ENCODE data around the gene TMX3.
A peak's percentile ranks its signal among the peaks of the same experiment; 100 is the strongest.

TMX3 gene, protein sequence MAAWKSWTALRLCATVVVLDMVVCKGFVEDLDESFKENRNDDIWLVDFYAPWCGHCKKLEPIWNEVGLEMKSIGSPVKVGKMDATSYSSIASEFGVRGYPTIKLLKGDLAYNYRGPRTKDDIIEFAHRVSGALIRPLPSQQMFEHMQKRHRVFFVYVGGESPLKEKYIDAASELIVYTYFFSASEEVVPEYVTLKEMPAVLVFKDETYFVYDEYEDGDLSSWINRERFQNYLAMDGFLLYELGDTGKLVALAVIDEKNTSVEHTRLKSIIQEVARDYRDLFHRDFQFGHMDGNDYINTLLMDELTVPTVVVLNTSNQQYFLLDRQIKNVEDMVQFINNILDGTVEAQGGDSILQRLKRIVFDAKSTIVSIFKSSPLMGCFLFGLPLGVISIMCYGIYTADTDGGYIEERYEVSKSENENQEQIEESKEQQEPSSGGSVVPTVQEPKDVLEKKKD

DNA sequence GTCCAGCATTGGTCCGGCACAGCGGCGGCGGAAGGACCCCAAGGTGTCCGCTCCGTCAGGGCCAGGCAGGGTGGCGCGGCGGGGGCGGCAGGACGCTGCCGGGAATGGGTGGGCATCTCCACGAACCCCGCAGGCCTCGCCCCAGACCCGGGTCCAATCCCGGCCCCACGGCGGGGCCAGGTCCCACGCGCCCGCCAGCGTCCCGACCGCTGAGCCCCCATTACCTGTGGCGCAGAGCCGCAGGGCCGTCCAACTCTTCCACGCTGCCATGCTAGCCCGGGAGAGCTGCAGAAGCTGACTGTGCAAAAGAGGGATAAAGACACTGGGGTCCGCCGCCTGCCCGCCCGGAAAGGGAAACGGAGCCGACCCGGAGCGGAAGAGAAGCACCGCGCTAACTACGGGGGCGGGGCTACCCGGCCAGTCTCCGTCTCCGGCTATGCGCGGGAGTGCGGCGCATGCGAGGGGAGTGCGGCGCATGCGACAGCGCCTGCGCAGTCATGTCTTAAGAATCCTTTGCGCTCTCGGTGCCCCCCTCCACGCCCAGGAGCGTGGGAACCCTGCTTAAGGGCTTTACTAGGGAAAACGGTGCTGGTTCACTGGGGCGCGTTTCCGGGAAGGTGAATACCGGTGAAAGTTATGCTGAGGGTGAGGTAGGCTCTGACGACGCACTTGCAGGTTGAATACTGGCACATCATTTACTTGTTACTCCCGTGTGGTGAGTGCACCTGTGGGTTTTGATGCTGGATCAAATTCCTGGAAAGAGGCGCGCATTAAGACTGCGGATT is at the start of gene TMX3:
TMX3 (minus strand) TSS at position 397 of the 785 bp plus-strand sequence; CDS start at position 270, 127 bp downstream.
- peak; percentile 86 for DNase-seq (ENCODE audit: low read depth)

DNA sequence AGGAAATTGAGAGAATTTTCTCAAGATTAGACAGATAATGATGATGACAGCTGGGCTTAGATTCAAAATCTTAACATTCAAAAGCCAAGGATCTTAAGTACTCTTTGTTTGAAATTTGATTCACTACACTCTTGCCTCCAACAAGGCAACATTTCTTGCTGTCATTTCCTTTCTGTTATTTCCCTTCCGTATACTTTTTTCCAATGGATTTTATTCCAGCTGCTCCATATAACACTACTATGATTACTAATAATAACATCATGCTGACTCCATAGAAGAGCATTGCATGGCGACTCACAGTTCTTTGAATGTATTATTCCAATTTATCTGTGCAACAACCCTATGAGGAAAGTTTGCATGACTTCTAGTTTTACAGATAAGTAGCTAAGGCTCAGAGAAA is 49.1 kb upstream of the TMX3 start:
- DNase-seq (ENCODE audit: low read depth): peak; percentile 53

DNA sequence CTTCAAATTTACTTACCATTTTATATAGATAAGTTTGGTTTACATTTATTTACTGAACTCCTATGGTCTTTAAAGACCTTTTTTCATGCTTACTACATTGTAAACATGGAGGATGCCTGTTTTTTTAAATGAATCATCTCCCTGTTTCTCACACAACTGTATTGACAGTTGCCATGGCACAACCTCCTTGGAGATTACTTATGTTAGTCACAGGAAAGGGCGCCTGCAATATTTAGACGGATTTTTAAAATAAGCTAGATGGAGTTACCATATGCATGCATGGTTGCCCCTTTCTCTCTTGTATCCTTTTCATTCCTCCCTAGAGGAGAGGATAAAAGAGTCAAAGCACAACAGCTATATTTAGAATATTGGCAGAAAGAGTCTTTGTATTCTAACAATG is 48.2 kb upstream of the TMX3 start:
- DNase-seq (ENCODE audit: low read depth): peak; percentile 82

DNA sequence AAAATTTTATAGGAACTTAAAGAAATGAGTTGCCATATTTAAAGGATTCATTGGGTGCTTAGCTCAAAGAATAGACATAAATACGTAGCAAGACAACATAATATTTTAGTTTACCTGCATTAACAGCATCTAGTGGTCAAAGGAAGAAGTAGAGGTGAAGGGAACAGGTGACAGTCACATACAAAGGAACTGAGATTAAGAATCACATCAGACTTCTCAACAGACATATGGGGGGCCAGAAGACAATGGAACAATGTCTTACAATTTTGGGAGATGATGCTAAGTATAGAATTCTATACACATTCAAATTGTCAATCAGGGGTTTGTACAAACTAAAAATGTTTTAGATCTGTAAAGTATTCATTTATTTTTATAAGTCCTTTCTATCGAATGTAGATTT is 44.4 kb upstream of the TMX3 start:
- DNase-seq (ENCODE audit: low read depth): no peak

DNA sequence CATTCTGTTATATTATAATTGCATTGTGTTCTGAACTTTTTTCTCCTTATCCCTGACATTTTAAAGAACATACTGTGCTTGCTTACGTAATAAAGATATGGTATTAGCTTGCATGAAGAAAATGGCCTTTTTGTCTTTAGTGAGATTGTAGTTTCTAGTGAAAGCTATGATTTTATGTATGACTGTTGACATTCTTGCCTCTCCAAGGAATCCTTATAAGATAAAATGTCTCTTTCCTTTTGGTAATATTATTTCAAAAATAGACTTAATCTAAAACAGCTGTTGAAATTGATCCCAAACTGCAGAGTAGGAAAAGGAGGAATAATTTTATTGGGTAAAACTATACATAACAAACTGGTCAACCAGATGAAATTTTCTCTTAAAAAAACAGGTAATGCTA is 42.2 kb upstream of the TMX3 start:
- DNase-seq (ENCODE audit: low read depth): no peak

DNA sequence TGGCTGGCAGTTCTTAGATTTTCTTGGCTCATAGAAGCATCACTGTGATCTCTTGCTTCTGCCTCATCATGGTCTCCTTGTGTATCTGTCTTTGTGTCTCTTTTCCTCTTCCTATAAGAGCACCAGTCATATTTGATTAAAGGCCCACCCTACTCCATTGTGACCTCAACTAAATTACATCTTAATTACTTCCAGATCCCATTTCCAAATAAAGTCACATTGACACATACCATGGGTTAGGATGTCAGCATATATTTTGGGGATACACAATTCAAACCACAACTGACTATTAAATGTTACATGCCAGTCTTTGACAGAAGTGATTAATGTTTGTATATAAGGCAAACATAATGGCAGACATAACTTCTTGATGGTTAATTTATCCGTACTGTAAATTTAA is 27.3 kb upstream of the TMX3 start:
- DNase-seq (ENCODE audit: low read depth): no peak

DNA sequence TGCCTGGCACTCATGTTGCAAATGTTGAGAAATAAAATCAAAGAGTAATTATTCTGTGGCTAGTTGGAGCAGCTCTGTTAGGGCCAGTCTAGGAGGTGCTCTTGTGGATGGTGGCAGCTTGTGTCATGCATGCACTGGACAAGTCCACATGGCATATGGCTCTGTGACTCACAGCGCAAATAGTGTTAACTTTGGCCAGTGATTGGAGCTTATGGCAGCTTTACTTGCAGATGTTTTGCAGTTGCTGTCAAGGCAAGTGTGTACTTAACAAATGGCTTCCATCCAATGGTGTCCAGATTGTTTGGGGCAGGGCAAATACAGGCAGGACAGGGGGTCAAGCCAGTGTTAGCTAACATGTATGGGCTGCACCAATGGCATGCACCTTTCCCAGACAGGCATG is 26.1 kb upstream of the TMX3 start:
- DNase-seq (ENCODE audit: low read depth): no peak

DNA sequence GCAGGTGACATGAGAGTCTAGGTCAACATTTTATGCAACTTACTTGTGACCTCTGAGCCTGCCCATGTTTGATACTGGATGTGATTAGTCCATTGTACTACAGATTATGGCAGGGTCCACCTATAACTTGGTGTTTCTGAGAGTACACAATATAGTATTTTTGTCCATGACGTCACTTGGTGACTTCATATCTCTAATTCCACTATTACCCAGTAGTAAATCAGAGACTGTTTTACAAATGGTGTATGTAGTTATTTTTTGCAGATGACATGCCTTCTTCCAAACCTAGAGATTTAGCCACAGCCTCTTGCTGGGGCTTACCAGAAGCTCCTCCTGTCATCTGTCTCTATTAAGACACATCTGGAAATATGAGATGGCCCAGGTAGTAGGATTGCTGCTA is 24.6 kb upstream of the TMX3 start:
- no peak for DNase-seq (ENCODE audit: low read depth)

DNA sequence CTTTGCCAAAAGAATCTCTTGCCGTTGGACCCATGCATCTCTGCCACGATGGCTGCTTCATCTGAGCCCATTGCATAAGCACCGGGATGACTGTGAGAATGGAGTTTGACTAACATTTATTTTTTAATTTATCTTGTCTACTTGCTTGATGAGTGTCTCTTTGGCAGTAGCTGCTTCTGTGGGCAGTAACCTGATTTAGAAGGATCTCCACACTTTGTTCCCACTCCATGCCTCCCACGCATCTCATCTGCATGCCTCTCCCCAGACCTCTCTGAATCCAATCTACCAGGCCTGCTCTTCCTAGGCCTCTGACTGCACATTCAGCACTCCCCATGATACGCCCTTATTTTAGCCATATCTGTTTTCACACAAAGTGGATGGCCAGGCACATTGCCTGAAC is 23.7 kb upstream of the TMX3 start:
- no peak for DNase-seq (ENCODE audit: low read depth)

DNA sequence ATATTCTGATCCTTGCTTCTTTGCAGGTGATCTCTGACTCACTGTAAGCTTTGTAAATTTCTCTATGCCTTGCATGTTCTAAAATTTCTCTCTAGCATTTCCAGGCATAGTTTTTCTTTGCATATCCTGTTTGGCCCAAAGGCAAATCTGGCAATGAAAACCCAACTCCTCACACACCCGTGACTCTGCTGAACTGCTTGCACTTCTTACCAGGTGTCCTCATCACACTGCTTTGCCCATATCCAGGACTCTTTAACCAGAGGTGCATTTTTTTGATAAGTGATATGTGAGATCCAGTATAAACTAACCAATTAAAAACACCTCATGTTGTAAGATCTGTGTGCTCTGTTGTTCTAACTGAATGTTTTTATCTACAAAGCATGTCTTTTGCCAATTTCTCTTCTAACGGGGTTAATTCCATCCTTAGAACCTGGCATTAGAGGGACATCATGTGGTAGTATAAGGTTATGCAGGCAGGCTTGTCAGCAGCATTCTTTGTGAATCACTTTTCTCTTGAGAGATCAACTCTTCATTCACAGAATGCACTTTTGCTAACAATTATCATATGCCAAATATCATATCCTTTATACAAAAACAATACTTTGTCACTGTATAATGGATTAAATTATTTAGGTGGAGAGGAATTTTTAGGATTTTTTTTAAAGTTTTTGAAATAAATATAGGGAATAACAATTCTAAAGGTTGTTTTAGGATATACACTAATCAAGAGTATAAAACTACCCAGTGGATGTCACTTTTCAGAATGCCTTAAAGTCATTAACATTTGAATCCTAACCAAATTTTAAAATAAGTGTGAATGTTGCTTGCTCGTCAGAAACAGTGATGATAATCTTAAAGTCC is 20.8 kb upstream of the TMX3 start:
- DNase-seq (ENCODE audit: low read depth): peak; percentile 63

DNA sequence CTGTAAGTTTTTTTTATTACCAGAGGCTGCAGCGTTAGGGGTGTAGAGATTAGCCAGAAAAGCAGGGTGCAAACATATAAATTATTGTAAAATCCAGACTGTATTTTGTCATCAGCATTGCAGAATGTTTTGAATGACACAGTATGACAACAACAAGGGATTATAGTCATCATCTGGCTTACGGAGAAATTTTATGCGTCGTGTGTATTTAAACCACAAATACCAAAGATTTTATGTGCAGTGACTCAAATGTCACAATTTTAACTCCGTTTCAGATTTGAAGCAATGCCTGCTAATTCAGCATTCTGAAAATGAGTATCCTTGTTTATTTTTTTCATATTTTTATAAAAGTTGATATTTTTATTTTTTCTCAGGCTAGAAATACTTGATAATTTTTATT is 19.4 kb upstream of the TMX3 start:
- peak; percentile 39 for DNase-seq (ENCODE audit: low read depth)

DNA sequence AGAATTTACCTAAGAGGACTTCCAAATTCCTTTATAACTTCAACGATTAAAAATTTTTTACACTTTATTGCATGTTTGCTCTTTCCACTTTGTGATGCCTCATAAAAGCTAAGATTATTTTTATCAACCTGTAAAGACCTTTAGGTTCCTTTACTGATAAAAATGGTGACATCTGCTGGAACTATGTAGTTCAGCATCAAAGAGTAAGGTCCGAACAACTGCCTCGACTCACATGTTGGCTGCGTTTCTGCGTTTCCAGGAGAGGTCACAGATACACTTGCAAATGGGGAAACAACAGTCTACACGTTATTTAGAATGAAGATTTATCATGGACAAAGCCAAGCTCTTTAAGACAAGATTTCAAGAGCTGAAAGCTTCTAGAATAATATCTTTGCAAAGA is 18.8 kb upstream of the TMX3 start:
- DNase-seq (ENCODE audit: low read depth): no peak

DNA sequence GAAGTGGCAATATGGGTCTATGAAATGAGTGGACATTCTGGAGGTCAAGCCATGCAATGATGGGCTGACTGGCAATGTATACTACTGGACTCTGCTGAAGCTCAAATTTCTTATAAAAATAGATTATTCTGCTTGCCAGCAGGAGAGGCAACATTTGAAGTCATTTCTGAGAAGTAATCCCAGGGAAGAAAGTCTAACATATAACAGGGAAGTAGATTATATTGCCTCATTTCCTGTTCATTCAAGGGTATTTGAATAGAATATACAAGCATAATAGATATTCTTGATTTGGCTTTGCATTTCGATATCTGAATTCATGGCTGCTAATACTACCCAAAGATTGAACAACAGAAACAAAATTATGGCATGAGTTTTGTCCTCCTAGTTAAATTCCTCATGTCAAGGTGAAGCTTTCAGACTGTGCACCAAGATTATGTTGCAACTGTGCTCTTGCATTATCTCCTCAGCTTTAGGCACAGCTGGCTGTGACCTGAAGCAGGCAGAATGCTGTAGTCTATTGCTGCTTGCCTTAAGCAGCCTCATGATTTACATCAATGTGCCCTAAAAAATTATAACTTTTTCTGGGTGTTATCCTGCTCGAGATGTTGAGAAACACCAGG is 13.3 kb upstream of the TMX3 start:
- DNase-seq (ENCODE audit: low read depth): no peak

DNA sequence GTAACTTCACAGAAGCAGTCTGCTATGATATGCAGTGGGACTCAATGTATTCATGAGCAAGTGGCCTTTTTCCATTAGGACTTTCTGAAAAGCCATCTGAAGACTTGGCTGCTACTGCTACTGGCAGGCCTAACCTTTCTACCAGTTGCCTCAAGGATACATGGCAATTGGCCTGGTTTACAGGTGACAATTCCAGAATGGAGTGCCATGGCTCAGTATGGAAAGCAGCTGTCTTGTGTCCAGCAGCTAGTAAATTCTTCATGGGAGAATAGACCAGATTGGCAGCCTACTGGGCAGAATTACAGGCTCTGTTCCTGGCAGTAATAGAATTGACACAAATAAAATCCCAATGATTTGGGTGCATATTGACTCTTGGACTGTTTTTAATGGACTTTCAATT is 12.6 kb upstream of the TMX3 start:
- no peak for DNase-seq (ENCODE audit: low read depth)

DNA sequence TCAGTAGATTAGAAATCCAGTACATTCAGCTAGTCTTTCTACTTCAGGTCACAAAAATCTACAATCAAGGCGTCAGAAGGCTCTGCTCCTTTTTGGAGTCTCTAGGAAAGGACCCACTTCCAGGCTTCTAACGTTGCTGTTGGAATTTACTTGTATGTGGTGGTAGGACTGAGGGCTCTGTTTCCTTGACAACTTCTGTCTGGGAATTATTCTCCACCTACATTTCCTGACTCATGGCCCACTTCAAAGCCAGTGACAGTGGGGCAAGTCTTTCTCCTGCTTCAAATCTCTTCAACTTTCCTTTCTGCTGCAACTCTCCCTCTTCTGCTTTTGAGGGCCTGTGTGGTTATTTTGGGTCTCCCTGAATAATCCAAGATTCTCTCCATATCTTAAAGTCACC is 10.4 kb upstream of the TMX3 start:
- DNase-seq (ENCODE audit: low read depth): no peak

DNA sequence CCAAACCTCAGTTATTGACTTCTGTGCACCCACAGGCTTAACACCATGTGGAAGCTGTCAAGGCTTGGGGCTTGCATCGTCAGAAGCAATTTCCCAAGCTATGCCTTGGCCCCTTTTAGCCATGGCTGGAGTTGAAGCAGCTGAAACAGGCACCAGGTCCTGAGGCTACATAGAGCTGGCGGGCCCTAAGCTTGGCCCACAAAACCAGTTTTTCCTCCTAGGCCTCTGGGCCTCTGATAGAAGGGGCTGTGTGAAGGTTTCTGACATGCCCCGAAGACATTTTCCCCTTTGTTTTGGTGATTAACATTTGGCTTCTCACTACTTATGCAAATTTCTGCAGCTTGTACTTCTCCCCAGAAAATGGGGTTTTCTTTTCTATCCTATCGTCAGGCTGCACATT is 9.1 kb upstream of the TMX3 start:
- DNase-seq (ENCODE audit: low read depth): no peak

DNA sequence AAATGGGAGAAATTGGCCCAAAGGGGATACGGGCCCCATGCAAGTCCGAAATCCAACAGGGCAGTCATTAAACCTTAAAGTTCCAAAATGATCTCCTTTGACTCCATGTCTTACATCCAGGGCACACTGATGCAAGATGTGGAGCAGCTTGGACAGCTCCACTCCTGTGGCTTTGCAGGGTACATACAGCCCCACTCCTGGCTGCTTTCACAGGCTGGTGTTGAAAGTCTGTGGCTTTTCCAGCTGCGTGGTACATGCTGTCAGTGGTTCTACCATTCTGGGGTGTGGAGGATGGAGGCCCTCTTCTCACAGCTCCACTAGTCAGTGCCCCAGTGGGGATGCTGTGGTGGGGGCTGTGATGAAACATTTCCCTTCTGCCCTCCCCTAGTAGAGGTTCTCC is 8.6 kb upstream of the TMX3 start:
- DNase-seq (ENCODE audit: low read depth): no peak

DNA sequence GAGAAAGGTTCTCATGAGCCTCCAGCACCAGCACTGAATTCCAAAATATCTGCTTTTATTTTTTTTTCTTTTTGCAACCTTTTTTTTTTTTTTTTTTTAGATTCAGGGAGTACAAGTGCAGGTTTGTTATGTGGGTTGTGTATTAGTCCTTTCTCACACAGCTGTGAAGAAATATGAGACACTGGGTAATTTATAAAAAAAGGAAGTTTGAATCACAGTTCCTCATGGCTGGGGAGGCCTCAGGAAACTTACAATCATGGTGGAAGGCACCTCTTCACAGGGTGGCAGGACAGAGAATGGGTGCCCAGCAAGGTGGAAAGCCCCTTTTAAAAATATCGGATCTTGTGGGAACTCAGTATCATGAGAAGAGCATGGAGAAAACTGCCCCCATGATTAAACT is 7.9 kb upstream of the TMX3 start:
- no peak for DNase-seq (ENCODE audit: low read depth)

DNA sequence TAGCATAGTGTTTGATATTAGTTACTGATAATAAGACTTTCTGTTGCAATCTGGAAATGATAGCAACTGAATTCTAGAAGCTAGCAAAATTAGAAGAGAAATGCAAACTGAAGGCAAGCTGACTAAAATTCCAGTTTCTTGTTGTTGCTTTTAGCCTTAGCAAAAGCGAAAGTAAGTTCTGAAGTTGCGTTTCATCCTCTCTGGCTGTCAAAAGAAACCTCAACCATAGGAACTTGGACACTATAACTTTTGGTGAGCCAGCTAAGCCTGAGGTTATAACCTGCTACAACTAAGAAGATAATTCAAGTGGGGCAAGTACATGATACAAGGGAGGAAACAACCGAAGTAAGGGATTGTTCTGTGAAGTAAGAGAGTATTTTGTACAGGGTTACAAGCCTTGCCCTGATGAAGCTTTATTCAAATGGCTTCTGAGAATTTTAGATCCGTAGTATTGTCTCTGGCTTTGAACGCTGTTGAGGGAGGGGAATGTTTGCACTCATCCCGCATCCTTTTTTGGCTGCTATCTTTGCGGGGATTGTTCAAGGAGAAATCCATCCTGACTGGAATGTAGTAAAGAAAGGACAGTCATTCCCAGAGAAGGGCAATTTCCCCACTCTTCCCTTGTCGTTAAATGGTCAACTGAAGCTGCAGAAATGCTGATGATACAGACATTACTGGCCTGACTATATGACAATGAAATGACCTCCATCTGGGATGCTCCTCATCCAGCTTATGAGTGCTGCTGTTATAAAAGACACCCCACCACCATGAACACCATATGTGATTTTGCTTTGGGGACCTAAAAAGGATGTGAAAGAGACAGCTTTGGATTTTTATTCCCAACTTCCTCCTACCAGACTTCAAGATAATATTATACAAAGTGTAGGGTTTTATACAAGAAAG is 7.0 kb upstream of the TMX3 start:
- no peak for DNase-seq (ENCODE audit: low read depth)

DNA sequence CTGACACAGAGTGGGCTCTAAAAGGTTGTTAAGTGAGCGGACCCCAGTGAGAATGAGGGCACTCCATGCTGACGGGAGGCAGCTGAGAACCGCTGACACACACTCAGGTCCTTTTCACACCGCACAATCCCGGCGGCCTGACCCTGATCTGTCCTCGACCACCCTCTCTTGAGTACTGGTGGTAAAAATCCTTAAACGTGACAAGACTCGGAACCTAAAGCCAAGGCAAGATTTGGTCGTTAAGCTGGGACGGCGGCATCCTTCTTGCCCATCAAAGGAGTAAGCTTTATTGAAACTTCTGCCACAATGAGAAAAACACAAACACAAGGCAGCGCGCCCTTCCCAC is 569 bp downstream of the TMX3 start:
- no peak for DNase-seq (ENCODE audit: low read depth)

DNA sequence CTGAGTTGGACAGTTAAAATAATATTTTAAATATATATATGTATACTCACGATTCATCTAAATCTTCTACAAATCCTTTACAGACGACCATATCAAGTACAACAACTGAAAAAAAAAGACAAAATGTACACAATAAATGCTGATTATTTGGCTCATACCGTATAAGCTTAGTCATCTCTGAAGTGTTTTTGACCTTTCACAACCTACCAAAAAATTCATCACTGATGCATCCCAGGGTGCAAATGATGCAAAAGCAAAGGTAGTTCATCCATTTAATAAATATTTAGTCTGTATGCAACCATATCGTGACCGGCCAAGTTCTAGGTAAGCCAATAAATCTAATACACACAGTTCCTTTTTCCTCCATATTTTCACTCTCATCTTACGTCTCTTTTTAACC is 1.1 kb downstream of the TMX3 start:
- no peak for DNase-seq (ENCODE audit: low read depth)
